ENCODE data around the gene SLC35F1.

DNA sequence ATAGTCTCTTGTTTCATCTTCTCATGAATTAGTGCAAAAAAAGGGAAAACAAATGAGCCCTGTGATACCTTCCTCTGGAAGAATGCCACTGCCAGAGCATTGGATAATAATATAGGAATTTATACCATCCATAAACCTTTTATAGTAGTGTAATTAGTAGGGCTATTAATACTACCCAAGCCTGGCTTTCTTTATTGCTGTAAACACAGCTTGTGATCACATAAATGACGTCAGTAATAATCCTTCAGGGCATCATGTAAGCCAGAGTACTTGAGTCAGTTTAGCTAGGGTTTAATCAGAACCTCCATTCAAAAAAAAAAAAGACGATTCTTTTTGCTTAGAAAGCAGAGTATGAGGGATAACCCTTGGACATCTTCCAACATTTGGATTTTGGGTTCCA, 264.8 kb downstream of the SLC35F1 start:
- TF ChIP-seq, protein P1, sequence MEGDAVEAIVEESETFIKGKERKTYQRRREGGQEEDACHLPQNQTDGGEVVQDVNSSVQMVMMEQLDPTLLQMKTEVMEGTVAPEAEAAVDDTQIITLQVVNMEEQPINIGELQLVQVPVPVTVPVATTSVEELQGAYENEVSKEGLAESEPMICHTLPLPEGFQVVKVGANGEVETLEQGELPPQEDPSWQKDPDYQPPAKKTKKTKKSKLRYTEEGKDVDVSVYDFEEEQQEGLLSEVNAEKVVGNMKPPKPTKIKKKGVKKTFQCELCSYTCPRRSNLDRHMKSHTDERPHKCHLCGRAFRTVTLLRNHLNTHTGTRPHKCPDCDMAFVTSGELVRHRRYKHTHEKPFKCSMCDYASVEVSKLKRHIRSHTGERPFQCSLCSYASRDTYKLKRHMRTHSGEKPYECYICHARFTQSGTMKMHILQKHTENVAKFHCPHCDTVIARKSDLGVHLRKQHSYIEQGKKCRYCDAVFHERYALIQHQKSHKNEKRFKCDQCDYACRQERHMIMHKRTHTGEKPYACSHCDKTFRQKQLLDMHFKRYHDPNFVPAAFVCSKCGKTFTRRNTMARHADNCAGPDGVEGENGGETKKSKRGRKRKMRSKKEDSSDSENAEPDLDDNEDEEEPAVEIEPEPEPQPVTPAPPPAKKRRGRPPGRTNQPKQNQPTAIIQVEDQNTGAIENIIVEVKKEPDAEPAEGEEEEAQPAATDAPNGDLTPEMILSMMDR (IDR thresholded peaks at IDR 0.05): no peak
- no peak for TF ChIP-seq POLR2A (IDR thresholded peaks at IDR 0.05)
